Measurements from ENCODE around the gene CDYL2. TPM values are rescaled to one million over a fixed set of nuclear protein-coding genes. Genes with fewer than 3 reads are reported as not detected.

The CDYL2 gene
- total RNA-seq, 3 donors from 2014 or later: 6.4 to 12.1 (median 10.7) TPM

GRCh38 chr16:80682421-80683070 lies 121.9 kb downstream of the CDYL2 start:
- Histone ChIP-seq H3K27me3 (no peaks in the 10 kb centered on the region), H3K36me3 (no peaks in the 10 kb centered on the region), H3K27ac (no peak overlapping the region), H3K9me3 (no peaks in the 10 kb centered on the region), H3K4me1 (no peaks in the 10 kb centered on the region), H3K4me3 (no peak overlapping the region)
- no peak for DNase-seq (ENCODE audit: low spot score in 2 of 2)
- no peak for TF ChIP-seq POLR2AphosphoS5 (IDR thresholded peaks at IDR 0.05)
- TF ChIP-seq CTCF (IDR thresholded peaks at IDR 0.05): no peak
- no peak for TF ChIP-seq POLR2A (IDR thresholded peaks at IDR 0.05)
- intact Hi-C loops (cut with DNase I; ENCODE audit: low total_unique reads): no loop called here

GRCh38 chr16:80681436-80681835 lies 123.0 kb downstream of the CDYL2 start:
- Histone ChIP-seq H3K27me3 (no peaks in the 10 kb centered on the region), H3K36me3 (no peaks in the 10 kb centered on the region), H3K4me1 (no peaks in the 10 kb centered on the region), H3K9me3 (no peaks in the 10 kb centered on the region), H3K4me3 (no peak overlapping the region), H3K27ac (no peak overlapping the region)
- TF ChIP-seq POLR2AphosphoS5 (IDR thresholded peaks at IDR 0.05) (no peak), POLR2A (IDR thresholded peaks at IDR 0.05) (no peak), CTCF (IDR thresholded peaks at IDR 0.05) (no peak)
- intact Hi-C loops (cut with DNase I; ENCODE audit: low total_unique reads): no loop called here
- no peak for DNase-seq (ENCODE audit: low spot score in 2 of 2)

DNA sequence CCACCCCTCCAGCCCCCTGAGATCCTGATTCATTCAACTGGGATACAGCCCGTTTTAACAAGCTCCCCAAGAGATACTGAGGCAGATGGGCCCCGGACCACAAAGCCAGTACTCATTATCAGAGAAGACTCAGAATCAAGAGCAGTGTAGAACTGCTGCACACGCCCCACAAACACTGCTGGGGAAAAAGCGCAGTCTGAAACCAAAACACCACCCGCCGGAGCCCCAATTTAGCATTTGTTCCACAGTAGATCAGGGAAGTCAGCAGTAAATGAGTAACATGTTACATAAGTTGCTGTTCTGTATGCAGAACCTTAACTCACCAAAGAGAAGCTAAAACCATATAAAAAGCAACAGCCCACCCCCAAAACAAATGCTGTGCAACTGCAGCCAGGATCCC lies 123.6 kb downstream of the CDYL2 start:
- H3K4me3 ChIP-seq: no peak overlapping the region
- H3K9me3 ChIP-seq: no peaks in the 10 kb centered on the region
- no peaks in the 10 kb centered on the region for H3K4me1 ChIP-seq
- no peak for DNase-seq (ENCODE audit: low spot score in 2 of 2)
- no peak overlapping the region for H3K27ac ChIP-seq
- intact Hi-C loops (cut with DNase I; ENCODE audit: low total_unique reads): no loop called here
- H3K27me3 ChIP-seq: no peaks in the 10 kb centered on the region
- no peaks in the 10 kb centered on the region for H3K36me3 ChIP-seq
- TF ChIP-seq POLR2A (IDR thresholded peaks at IDR 0.05): no peak
- TF ChIP-seq POLR2AphosphoS5 (IDR thresholded peaks at IDR 0.05): no peak
- TF ChIP-seq CTCF (IDR thresholded peaks at IDR 0.05): no peak

DNA sequence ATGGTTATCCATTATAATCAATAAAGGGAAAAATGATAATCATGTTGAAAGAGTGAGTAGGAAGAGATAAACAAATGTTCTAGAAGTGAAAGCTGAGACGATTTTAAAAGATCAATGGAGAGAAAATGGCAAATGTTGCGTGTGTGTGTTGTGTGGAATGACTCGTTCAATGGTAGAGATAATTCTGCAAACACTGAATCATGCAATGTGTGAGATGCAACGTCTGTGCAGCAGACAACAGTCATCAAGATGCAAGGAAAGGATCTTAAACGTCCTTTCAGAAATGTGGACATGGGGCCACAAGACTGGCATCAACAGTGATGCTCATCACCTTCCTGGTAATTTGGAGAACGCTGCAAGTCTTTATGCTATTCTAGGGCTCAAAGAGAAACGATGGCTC lies 124.4 kb downstream of the CDYL2 start:
- no peak for DNase-seq (ENCODE audit: low spot score in 2 of 2)
- H3K4me3 ChIP-seq: no peak overlapping the region

More for the DNA sequence above, 124.4 kb downstream of the CDYL2 start:
- H3K27ac ChIP-seq: no peak overlapping the region
- no peaks in the 10 kb centered on the region for H3K27me3 ChIP-seq
- no peaks in the 10 kb centered on the region for H3K36me3 ChIP-seq
- intact Hi-C loops (cut with DNase I; ENCODE audit: low total_unique reads): no loop called here
- TF ChIP-seq POLR2A (IDR thresholded peaks at IDR 0.05): no peak
- TF ChIP-seq CTCF (IDR thresholded peaks at IDR 0.05): no peak
- TF ChIP-seq POLR2AphosphoS5 (IDR thresholded peaks at IDR 0.05): no peak
- no peaks in the 10 kb centered on the region for H3K9me3 ChIP-seq
- H3K4me1 ChIP-seq: no peaks in the 10 kb centered on the region
